Pancreas (tissue), 10 donors: ENCODE measurements around the gene DNMT3B. TPM values are rescaled to one million over a fixed set of nuclear protein-coding genes. Genes with fewer than 3 reads are reported as not detected.

ENCODE experiments used
- ATAC-seq, 4 donors: fragments of 200-7000 bp; cut with Tn5 transposase; one replicate each; pipeline versions ENCODE4 v1.8.0 to v1.9.1; 2020; ENCODE audit warnings: mild to moderate bottlenecking in 4 of 4, moderate library complexity in 4 of 4
- DNase-seq, 6 donors: peaks; one replicate each; pipeline ENCODE4 v3.0.0-alpha.2; 2020
- FAIRE-seq: peaks from 2 replicates; lab custom pipeline; 2012; peaks lifted over from hg19 to GRCh38; lab: Jason Lieb, UNC
- H3K27ac ChIP-seq, 4 donors: fragments of 200-600 bp; sonication (generic); 1 replicate in 3 of 4; 2 replicates in 1 of 4; pipeline versions ENCODE4 v1.5.0 to v1.8.0; 2020
- H3K27me3 ChIP-seq, 4 donors: fragments of 200-600 bp; one replicate each; pipeline ENCODE4 v1.8.0; 2021
- H3K36me3 ChIP-seq, 3 donors: fragments of 200-600 bp; sonication (generic) in 1 of 3; one replicate each; pipeline versions ENCODE4 v1.5.0 to v1.8.0; 2020 to 2021
- H3K4me1 ChIP-seq, 3 donors: fragments of 200-600 bp; one replicate each; pipeline ENCODE4 v1.8.0; 2021
- H3K4me3 ChIP-seq, 4 donors: fragments of 200-600 bp; sonication (generic) in 2 of 4; one replicate each; pipeline versions ENCODE4 v1.5.0 to v1.8.0; 2020 to 2021
- H3K9me3 ChIP-seq, 4 donors: fragments of 200-600 bp; one replicate each; pipeline ENCODE4 v1.8.0; 2021
- WGBS, 2 donors: extraction: QIAGEN DNeasy Blood & Tissue Kit; methylation state at CpG; one replicate each; pipeline ENCODE4 v1.1.7; 2013; 5-methylcytosine and 5-hydroxymethylcytosine counted together
- intact Hi-C, 3 donors: fragments of 100-400 bp; cut with DNase I; formaldehyde crosslinking; loops; one replicate each; pipeline versions ENCODE4 v1.11.1 to v1.14.2; 2022
- polyA plus RNA-seq, 2 donors: library from polyadenylated mRNA; stranded (reverse); fragments of 200-250 nt; gene quantifications; one replicate each; pipeline ENCODE4 v1.2.3, GENCODE V29; 2013
- total RNA-seq, 6 donors: library from RNA; stranded (reverse); fragmentation: NEBNext Ultra II Directional in 4 of 6; extraction: Animal tissue kit (Norgen Biotek cat#: 25700) in 4 of 6; gene quantifications; one replicate each; pipeline versions ENCODE4 v1.2.1 to v1.2.4, GENCODE V29; 2021 to 2023
- TF ChIP-seq, protein P1 (sequence below), 4 donors: fragments of 200-600 bp; sonication (generic) in 3 of 4; IDR thresholded peaks; one replicate each; pipeline versions ENCODE4 v1.5.0 to v1.8.0; 2021; ENCODE audit warnings: antibody characterized with exemption in 4 of 4
- donor health status: healthy with polysubstance abuse.
- donor health status: DM: no; HTN: no; CAD: no; lungs with moderate emphysema.
- donor health status: DM: no; HTN: no; CAD: no.
- donor health status: control.
- donor health status: control.
- donor health status: Bipolar disorder and iron deficiency.
- donor health status: DM: yes; HTN: yes; CAD: no.
- donor health status: DM: no; HTN: no; CAD: no.
- donor health status: DM: no; HTN: no; CAD: no.
- donor health status: DM: yes; HTN: yes; CAD: no.

The DNMT3B gene
- total and polyA plus RNA-seq, 8 donors, result 2.0 to 5.1 (median 3.3) TPM

DNA sequence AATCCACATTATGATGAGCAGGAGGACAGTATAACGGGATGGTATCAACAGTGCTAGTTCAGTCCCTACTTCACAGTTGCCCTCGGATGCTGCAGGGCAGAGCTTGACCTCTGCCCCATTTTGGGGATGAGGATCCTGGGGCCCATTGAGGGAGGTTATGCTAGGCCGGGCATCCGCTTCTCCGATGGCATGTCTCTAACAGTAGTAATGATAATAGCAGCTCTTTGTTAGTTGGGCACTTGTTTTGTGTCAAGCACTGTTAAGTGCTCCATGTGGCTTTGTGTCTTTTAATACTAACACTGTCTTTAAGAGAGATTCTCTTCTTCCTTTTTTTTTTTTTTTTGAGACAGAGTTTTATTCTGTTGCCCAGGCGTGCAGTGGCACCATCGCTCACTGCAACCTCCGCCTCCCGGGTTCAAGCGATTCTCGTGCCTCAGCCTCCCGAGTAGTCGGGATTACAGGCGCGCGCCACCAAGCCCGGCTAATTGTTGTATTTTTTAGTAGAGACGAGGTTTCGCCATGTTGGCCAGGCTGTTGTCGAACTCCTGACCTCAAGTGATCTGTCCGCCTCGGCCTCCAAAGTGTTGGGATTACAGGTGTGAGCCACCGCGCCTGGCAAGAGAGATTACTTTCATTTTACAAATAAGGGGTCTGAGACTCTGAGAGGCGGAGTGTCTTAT, 58.7 kb downstream of the DNMT3B start:
- WGBS, 2 donors, result 77 to 79% methylated on average over 25 of the region's 25 CpGs
- peak in 1 of 6 donors; percentile 18 for DNase-seq

DNA sequence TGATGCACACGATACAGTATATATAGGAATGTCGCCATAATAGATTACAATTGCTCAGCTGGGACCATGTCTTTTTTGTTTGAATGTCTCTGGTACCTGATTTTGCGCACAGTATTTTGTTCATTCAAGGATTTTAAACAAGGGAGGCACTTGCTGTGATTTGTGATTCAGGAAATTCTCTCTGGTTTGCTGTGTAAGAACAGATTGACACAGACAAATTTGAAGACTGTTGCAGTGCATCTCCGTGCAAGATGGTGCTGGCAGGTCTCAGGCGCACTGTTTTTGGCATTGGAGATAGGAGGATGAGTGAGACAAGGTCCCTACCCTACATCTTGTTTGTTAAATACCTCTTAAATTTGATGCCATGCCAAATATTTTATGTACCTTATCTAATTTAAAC, 60.0 kb downstream of the DNMT3B start:
- FAIRE-seq (no peak), ATAC-seq (no peak), DNase-seq (no peak)
- Histone ChIP-seq H3K9me3 (no peaks in the 10 kb centered on the region), H3K36me3 (peaks cover 0 to 7% (median 7%) of the 10 kb centered on the region in 3 donors), H3K4me3 (no peak overlapping the region), H3K27me3 (no peaks in the 10 kb centered on the region), H3K27ac (no peak overlapping the region), H3K4me1 (peaks cover 0 to 24% (median 7%) of the 10 kb centered on the region in 3 donors)
- intact Hi-C loops, result no loop called here
- WGBS, 2 donors, result 68 to 76% methylated on average over 5 of the region's 5 CpGs
- TF ChIP-seq, protein P1, sequence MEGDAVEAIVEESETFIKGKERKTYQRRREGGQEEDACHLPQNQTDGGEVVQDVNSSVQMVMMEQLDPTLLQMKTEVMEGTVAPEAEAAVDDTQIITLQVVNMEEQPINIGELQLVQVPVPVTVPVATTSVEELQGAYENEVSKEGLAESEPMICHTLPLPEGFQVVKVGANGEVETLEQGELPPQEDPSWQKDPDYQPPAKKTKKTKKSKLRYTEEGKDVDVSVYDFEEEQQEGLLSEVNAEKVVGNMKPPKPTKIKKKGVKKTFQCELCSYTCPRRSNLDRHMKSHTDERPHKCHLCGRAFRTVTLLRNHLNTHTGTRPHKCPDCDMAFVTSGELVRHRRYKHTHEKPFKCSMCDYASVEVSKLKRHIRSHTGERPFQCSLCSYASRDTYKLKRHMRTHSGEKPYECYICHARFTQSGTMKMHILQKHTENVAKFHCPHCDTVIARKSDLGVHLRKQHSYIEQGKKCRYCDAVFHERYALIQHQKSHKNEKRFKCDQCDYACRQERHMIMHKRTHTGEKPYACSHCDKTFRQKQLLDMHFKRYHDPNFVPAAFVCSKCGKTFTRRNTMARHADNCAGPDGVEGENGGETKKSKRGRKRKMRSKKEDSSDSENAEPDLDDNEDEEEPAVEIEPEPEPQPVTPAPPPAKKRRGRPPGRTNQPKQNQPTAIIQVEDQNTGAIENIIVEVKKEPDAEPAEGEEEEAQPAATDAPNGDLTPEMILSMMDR (IDR thresholded peaks at IDR 0.05), result no peak

More for the DNA sequence above, 58.7 kb downstream of the DNMT3B start:
- TF ChIP-seq, protein P1 (IDR thresholded peaks at IDR 0.05), result no peak
- ATAC-seq (peak in 1 of 4 donors; percentile 2), FAIRE-seq (no peak)
- Histone ChIP-seq H3K27me3 (no peaks in the 10 kb centered on the region), H3K4me1 (peaks cover 0 to 24% (median 7%) of the 10 kb centered on the region in 3 donors), H3K4me3 (peak overlapping the region; percentile 63 to 79 (median 71)), H3K27ac (peak overlapping the region; percentile 71 to 91 (median 86)), H3K9me3 (no peaks in the 10 kb centered on the region), H3K36me3 (no peaks in the 10 kb centered on the region)
- intact Hi-C loops, result no loop called here

DNA sequence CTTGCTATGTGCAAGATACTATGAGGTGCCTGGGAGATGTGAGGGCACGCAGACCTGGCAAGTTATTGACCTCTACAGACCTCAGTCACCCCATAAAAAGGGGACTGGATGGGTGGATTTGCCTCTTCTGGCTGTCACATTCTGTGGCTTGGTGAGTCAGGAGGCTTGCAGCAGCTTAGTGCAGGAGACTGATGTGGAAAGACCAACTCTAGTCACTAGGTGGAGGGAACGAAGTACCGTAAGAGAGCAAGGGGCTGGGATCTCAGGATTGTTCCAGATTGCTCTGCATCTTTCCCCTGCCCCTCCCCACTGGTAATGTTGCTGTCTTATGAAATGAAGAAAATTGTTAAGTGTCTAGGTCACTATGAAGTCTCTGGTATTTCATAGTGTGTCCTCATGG, 60.9 kb downstream of the DNMT3B start:
- no peak for DNase-seq

GRCh38 chr20:32823737-32824588, 61.8 kb downstream of the DNMT3B start:
- no peak overlapping the region for H3K27ac ChIP-seq
- TF ChIP-seq, protein P1 (IDR thresholded peaks at IDR 0.05), result no peak
- no peaks in the 10 kb centered on the region for H3K27me3 ChIP-seq
- FAIRE-seq, result no peak
- no peaks in the 10 kb centered on the region for H3K9me3 ChIP-seq
- no peak overlapping the region for H3K4me3 ChIP-seq
- intact Hi-C loops, result no loop called here
- H3K36me3 ChIP-seq, result peaks cover 0 to 11% (median 10%) of the 10 kb centered on the region in 3 donors
- H3K4me1 ChIP-seq, result peaks cover 0 to 32% (median 7%) of the 10 kb centered on the region in 3 donors
- DNase-seq, result no peak
- WGBS, 2 donors, result 85 to 88% methylated on average over 7 of the region's 7 CpGs
- ATAC-seq, result no peak

More for the DNA sequence above, 60.9 kb downstream of the DNMT3B start:
- Histone ChIP-seq H3K27ac (no peak overlapping the region), H3K4me3 (no peak overlapping the region), H3K36me3 (peaks cover 0 to 11% (median 10%) of the 10 kb centered on the region in 3 donors), H3K4me1 (peaks cover 0 to 32% (median 7%) of the 10 kb centered on the region in 3 donors), H3K9me3 (no peaks in the 10 kb centered on the region), H3K27me3 (no peaks in the 10 kb centered on the region)
- FAIRE-seq, result no peak
- TF ChIP-seq, protein P1 (IDR thresholded peaks at IDR 0.05), result no peak
- 88 to 91% methylated on average over 3 of the region's 3 CpGs for WGBS, 2 donors
- ATAC-seq, result peak in 1 of 4 donors; percentile 16
- intact Hi-C loops, result no loop called here
